Chondrocyte (in vitro differentiated cells): ENCODE results near the gene RMI2. TPM values are rescaled to one million over a fixed set of nuclear protein-coding genes. Genes with fewer than 3 reads are reported as not detected.
"Not testable (repeated sequence)": the region's sequence is repeated elsewhere in the genome, so short reads cannot be mapped to it uniquely, and the experiment has no call there.

Source experiments
- DNase-seq: peaks from one replicate; pipeline ENCODE4 v3.0.0; 2021; ENCODE audit warnings: mixed read lengths, low spot score
- H3K27ac Mint-ChIP-seq: one replicate; pipeline ENCODE4 v1.8.0; 2021; ENCODE audit warnings: mild to moderate bottlenecking, moderate library complexity, mixed read lengths; ENCODE audit not compliant: unreplicated experiment
- H3K27me3 Mint-ChIP-seq: 2 replicates; pipeline ENCODE4 v1.8.0; 2021; ENCODE audit warnings: low read depth, mixed read lengths
- H3K36me3 Mint-ChIP-seq: 2 replicates; pipeline ENCODE4 v1.8.0; 2021; ENCODE audit warnings: low read depth, mixed read lengths
- H3K4me1 Mint-ChIP-seq: 2 replicates; pipeline ENCODE4 v1.8.0; 2021; ENCODE audit warnings: low read depth, mild to moderate bottlenecking, mixed read lengths
- H3K4me3 Mint-ChIP-seq: one replicate; pipeline ENCODE4 v1.8.0; 2021; ENCODE audit warnings: mild to moderate bottlenecking, moderate library complexity, mixed read lengths; ENCODE audit not compliant: unreplicated experiment
- H3K9me3 Mint-ChIP-seq: 2 replicates; pipeline ENCODE4 v1.8.0; 2021; ENCODE audit warnings: low read depth, mixed read lengths
- CTCF ChIP-seq: fragments of 200-600 bp; sonication (generic); IDR thresholded peaks from 2 replicates; pipeline ENCODE4 v1.5.0; 2021; ENCODE audit warnings: antibody characterized with exemption, mild to moderate bottlenecking, moderate library complexity
- total RNA-seq: library from RNA; stranded (reverse); gene quantifications from 3 replicates; pipeline ENCODE4 v1.2.1, GENCODE V29; 2021

The RMI2 gene
- total RNA-seq, 1 donor from 2014 or later: 1.6 TPM

GRCh38 chr16:11370084-11370931, 25.0 kb downstream of the RMI2 start:
- H3K9me3 Mint-ChIP-seq: no peaks in the 10 kb centered on the region
- no peak overlapping the region for H3K4me3 Mint-ChIP-seq
- no peak overlapping the region for H3K27ac Mint-ChIP-seq
- no peak for DNase-seq
- no peaks in the 10 kb centered on the region for H3K4me1 Mint-ChIP-seq
- H3K36me3 Mint-ChIP-seq: no peaks in the 10 kb centered on the region
- H3K27me3 Mint-ChIP-seq: no peaks in the 10 kb centered on the region
- TF ChIP-seq CTCF: no peak

GRCh38 chr16:11370932-11371279, 25.6 kb downstream of the RMI2 start:
- not testable (repeated sequence) for DNase-seq, H3K27me3 Mint-ChIP-seq, H3K9me3 Mint-ChIP-seq, H3K4me1 Mint-ChIP-seq, H3K4me3 Mint-ChIP-seq, H3K36me3 Mint-ChIP-seq, H3K27ac Mint-ChIP-seq

- Mint-ChIP-seq H3K36me3 (no peaks in the 10 kb centered on the region), H3K27me3 (no peaks in the 10 kb centered on the region), H3K9me3 (peaks cover 2% of the 10 kb centered on the region), H3K4me3 (no peak overlapping the region), H3K27ac (no peak overlapping the region), H3K4me1 (no peaks in the 10 kb centered on the region)
- no peak for DNase-seq
- TF ChIP-seq CTCF: peak; percentile 26
These were observed 27.0 kb downstream of the RMI2 start for GRCh38 chr16:11372073-11372828.

- DNase-seq: no peak
- no peaks in the 10 kb centered on the region for H3K4me1 Mint-ChIP-seq
- no peak for TF ChIP-seq CTCF
- peaks cover 7% of the 10 kb centered on the region for H3K9me3 Mint-ChIP-seq
- no peak overlapping the region for H3K4me3 Mint-ChIP-seq
- no peak overlapping the region for H3K27ac Mint-ChIP-seq
- no peaks in the 10 kb centered on the region for H3K36me3 Mint-ChIP-seq
- H3K27me3 Mint-ChIP-seq: no peaks in the 10 kb centered on the region
These were observed 27.6 kb downstream of the RMI2 start for GRCh38 chr16:11372829-11373306.

GRCh38 chr16:11374255-11374654, 29.0 kb downstream of the RMI2 start:
- DNase-seq: no peak
- TF ChIP-seq CTCF: no peak
- Mint-ChIP-seq H3K27me3 (no peaks in the 10 kb centered on the region), H3K27ac (no peak overlapping the region), H3K4me1 (no peaks in the 10 kb centered on the region), H3K36me3 (peaks cover 4% of the 10 kb centered on the region), H3K9me3 (peaks cover 12% of the 10 kb centered on the region), H3K4me3 (no peak overlapping the region)
